Measurements from ENCODE around the gene PCDHB4.
"Not testable (repeated sequence)": the region's sequence is repeated elsewhere in the genome, so short reads cannot be mapped to it uniquely, and the experiment has no call there.

PCDHB4 gene

GRCh38 chr5:141155540-141156374 lies 34.1 kb downstream of the PCDHB4 start:
- TF ChIP-seq, protein P1, sequence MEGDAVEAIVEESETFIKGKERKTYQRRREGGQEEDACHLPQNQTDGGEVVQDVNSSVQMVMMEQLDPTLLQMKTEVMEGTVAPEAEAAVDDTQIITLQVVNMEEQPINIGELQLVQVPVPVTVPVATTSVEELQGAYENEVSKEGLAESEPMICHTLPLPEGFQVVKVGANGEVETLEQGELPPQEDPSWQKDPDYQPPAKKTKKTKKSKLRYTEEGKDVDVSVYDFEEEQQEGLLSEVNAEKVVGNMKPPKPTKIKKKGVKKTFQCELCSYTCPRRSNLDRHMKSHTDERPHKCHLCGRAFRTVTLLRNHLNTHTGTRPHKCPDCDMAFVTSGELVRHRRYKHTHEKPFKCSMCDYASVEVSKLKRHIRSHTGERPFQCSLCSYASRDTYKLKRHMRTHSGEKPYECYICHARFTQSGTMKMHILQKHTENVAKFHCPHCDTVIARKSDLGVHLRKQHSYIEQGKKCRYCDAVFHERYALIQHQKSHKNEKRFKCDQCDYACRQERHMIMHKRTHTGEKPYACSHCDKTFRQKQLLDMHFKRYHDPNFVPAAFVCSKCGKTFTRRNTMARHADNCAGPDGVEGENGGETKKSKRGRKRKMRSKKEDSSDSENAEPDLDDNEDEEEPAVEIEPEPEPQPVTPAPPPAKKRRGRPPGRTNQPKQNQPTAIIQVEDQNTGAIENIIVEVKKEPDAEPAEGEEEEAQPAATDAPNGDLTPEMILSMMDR (conservative IDR thresholded peaks at IDR 0.05; ENCODE audit: low read length): no peak
- H3K4me3 ChIP-seq (ENCODE audit: low read length): no peak overlapping the region
- DNase-seq (ENCODE audit: low read depth): no peak

GRCh38 chr5:141157356-141157755 lies 35.7 kb downstream of the PCDHB4 start:
- not testable (repeated sequence) for DNase-seq (ENCODE audit: low read depth); H3K4me3 ChIP-seq (ENCODE audit: low read length)

- not testable (repeated sequence) for DNase-seq (ENCODE audit: low read depth); H3K4me3 ChIP-seq (ENCODE audit: low read length)
Measured at GRCh38 chr5:141157901-141158300, 36.3 kb downstream of the PCDHB4 start.

DNA sequence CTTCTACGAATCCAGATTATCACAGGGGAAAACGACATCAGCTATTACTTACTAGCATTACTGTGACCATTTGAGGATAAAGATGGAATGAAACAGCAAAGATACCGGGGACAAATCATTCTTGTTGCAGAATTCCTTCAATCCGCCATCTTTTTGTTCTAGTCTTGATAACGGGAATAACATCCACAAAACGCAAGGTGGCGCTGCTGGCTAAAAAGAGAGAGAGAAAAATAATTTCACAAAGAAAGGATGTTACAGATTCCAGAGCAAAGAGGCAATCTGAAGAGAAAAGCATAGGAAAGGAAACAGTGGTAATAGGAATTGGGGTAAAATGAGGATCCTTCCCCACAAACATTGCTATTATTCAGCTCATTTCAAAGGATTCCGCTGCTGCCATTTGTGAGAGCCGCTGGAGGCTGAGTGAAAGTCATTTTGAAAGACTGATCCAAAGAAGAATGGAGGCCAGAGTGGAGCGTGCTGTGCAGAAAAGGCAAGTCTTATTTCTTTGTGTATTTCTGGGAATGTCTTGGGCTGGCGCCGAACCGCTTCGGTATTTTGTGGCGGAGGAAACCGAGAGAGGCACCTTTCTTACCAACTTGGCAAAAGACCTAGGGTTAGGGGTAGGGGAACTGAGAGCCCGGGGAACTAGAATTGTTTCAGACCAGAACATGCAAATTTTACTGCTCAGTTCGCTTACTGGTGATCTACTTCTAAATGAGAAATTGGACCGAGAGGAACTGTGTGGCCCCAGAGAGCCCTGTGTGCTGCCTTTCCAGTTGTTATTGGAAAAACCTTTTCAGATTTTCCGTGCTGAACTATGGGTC lies 51.0 kb downstream of the PCDHB4 start, which contains the start of gene PCDHB7:
Gene PCDHB7 (plus strand): TSS at position 264 of the 824 bp plus-strand sequence. CDS start 192 bp downstream, at position 456.
- TF ChIP-seq, protein P1 (conservative IDR thresholded peaks at IDR 0.05; ENCODE audit: low read length): peak; percentile 56
- peak; percentile 33 for DNase-seq (ENCODE audit: low read depth)

GRCh38 chr5:141174291-141175104 lies 52.9 kb downstream of the PCDHB4 start:
- DNase-seq (ENCODE audit: low read depth); H3K4me3 ChIP-seq (ENCODE audit: low read length): not testable (repeated sequence)

More for the DNA sequence above, 51.0 kb downstream of the PCDHB4 start, which contains the start of gene PCDHB7:
- peak within 1 kb of the TSS; percentile 20 for H3K4me3 ChIP-seq (ENCODE audit: low read length)
